ENCODE measurements around the gene RBM33. TPM values are rescaled to one million over a fixed set of nuclear protein-coding genes. Genes with fewer than 3 reads are reported as not detected.
A peak's percentile ranks its signal among the peaks of the same experiment; 100 is the strongest.

The RBM33 gene
- total and polyA plus RNA-seq, 8 donors: 14.6 to 40.1 (median 32.7) TPM

DNA sequence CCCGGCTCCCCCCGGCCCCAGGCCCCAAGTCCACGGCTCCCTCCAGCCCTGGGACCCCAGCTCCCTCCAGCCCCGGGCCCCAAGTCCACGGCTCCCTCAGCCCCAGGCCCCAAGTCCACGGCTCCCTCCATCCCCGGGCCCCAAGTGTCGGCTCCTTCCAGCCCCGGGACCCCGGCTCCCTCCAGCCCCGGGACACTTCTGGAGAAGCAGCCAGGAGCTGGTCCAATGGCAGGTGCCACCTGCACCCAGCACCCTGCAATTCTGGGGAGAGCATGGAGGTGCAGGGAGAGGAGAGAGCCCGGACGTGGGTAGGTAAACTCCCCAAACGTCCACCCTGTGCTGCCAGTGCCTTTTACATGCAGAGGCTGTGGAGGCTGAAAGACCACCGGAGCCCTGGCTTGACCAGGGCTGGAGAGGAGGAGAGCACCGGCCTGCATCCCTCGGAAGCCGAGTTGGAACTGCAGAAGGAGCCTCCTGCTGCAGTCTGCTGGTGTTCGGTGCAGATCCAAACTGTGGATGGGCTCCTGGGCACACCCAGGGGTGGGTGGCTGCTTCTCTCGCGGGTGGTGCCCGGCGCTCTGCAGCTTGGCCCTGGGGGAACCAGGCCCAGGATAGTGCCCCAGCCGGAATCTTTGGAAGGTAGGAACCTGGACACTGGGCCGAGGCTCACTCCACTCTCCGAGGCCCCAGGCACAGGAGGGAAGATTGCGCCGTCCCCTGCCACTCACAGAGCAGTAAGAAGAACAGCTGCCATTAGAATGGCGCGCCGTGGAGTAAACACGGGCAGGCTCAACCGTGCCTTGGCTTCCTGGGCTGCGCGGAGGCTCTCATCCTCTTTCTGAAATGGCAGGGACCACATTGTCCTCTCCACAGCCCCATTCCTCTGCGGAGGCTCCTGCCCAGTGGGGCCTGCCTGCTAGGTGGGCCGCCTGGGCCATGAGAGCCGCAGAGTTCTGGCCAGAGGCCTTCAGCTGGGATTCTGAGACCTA is 153.1 kb downstream of the RBM33 start:
- Histone ChIP-seq H3K4me3 (peak overlapping the region in 1 of 4 donors; percentile 17), H3K9me3 (no peaks in the 10 kb centered on the region), H3K27ac (no peak overlapping the region), H3K36me3 (no peaks in the 10 kb centered on the region), H3K4me1 (peaks cover 0 to 3% (median 3%) of the 10 kb centered on the region in 3 donors), H3K27me3 (peaks cover 0 to 18% (median 3%) of the 10 kb centered on the region in 4 donors)
- WGBS, 2 donors: 60 to 62% methylated on average over 36 to 38 of the region's 38 CpGs
- no peak for FAIRE-seq
- TF ChIP-seq CTCF (IDR thresholded peaks at IDR 0.05): no peak
- ATAC-seq: peak in 2 of 4 donors; percentile 33 to 44
- intact Hi-C loops (cut with DNase I): no loop called here
- peak in 1 of 6 donors; percentile 80 for DNase-seq

GRCh38 chr7:155798673-155799439 is 154.4 kb downstream of the RBM33 start:
- Histone ChIP-seq H3K9me3 (no peaks in the 10 kb centered on the region), H3K4me3 (no peak overlapping the region), H3K27me3 (peaks cover 0 to 26% (median 6%) of the 10 kb centered on the region in 4 donors), H3K4me1 (peaks cover 0 to 6% (median 3%) of the 10 kb centered on the region in 3 donors), H3K36me3 (no peaks in the 10 kb centered on the region), H3K27ac (no peak overlapping the region)
- no peak for TF ChIP-seq CTCF (IDR thresholded peaks at IDR 0.05)
- DNase-seq: no peak
- no peak for ATAC-seq
- FAIRE-seq: no peak
- intact Hi-C loops (cut with DNase I): no loop called here
- WGBS, 2 donors: 62 to 65% methylated on average over 13 of the region's 13 CpGs

DNA sequence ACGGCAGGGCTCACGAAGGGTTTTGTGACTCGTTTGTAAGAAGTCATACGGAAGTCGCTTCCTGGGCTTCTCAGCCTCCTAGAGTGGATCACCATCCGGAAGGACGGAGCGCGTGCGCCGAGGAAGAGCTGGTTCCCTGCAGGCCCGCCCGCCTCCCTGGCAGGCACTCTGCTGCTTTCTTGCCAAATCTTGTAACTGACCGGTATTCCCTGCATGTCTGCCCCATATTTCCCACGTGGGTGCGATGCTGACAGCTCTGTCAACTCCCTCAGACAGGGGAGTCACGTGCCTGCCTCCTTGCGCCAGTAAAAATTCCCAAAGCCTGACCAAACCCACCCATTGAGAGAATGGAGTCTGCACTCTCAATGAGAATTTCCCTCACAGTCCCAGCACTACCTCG is 155.1 kb downstream of the RBM33 start:
- FAIRE-seq: no peak
- no peak overlapping the region for H3K4me3 ChIP-seq
- intact Hi-C loops (cut with DNase I): no loop called here
- TF ChIP-seq CTCF (IDR thresholded peaks at IDR 0.05): no peak
- WGBS, 2 donors: 58 to 60% methylated on average over 19 of the region's 19 CpGs
- no peak for ATAC-seq
- no peaks in the 10 kb centered on the region for H3K36me3 ChIP-seq
- DNase-seq: no peak
- peaks cover 0 to 26% (median 6%) of the 10 kb centered on the region in 4 donors for H3K27me3 ChIP-seq
- no peak overlapping the region for H3K27ac ChIP-seq
- H3K9me3 ChIP-seq: no peaks in the 10 kb centered on the region
- H3K4me1 ChIP-seq: peaks cover 0 to 10% (median 6%) of the 10 kb centered on the region in 3 donors

GRCh38 chr7:155800301-155800700 is 155.8 kb downstream of the RBM33 start:
- Histone ChIP-seq H3K27ac (no peak overlapping the region), H3K27me3 (peaks cover 0 to 26% (median 6%) of the 10 kb centered on the region in 4 donors), H3K4me1 (peaks cover 0 to 18% (median 12%) of the 10 kb centered on the region in 3 donors), H3K9me3 (no peaks in the 10 kb centered on the region), H3K4me3 (no peak overlapping the region), H3K36me3 (no peaks in the 10 kb centered on the region)
- intact Hi-C loops (cut with DNase I): no loop called here
- 75 to 88% methylated on average over 11 of the region's 11 CpGs for WGBS, 2 donors
- DNase-seq (peak in 1 of 6 donors; percentile 38), ATAC-seq (no peak), FAIRE-seq (no peak)
- TF ChIP-seq CTCF (IDR thresholded peaks at IDR 0.05): no peak

All from pancreas (tissue), 10 donors.